ENCODE results near the gene GPR148. TPM values are rescaled to one million over a fixed set of nuclear protein-coding genes. Genes with fewer than 3 reads are reported as not detected.

GPR148 gene
- total and polyA plus RNA-seq, 4 donors, result not detected

DNA sequence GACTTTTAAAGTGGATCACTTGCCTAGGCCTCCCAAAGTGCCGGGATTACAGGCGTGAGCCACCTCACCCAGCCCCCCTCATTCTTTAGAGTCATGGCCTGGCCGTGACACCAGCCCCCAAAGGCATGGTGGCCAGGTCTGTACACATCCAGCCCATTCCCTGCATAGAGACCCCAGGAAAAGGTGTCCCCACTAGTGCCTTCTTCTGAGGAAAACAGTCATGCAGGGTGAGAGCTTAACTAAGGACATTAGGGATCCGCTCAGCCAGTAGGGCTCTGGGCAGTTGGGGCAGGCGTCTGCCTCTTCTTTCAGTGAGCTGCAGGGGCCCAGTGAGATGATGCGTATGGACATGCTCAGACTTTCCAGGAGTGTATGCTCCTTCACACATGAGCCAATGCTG lies 20.8 kb downstream of the GPR148 start:
- Histone ChIP-seq H3K4me1 (ENCODE audit: control insufficient read depth in 5 of 5, insufficient read depth in 5 of 5, low read length in 5 of 5) (peaks cover 0 to 3% (median 0%) of the 10 kb centered on the region in 5 donors), H3K36me3 (ENCODE audit: control insufficient read depth in 4 of 4, insufficient read depth in 4 of 4, low read length in 4 of 4) (no peaks in the 10 kb centered on the region), H3K4me3 (no peak overlapping the region), H3K27me3 (ENCODE audit: control insufficient read depth in 3 of 3, insufficient read depth in 3 of 3, low read length in 2 of 3) (peaks cover 0 to 7% (median 0%) of the 10 kb centered on the region in 3 donors), H3K9ac (ENCODE audit: insufficient read depth in 1 of 2, low read length in 2 of 2) (no peak overlapping the region), H3K27ac (ENCODE audit: low read depth in 1 of 2, low read length in 1 of 2) (no peak overlapping the region), H3K9me3 (ENCODE audit: control insufficient read depth in 4 of 4, insufficient read depth in 3 of 4, low read length in 3 of 4) (peaks cover 0 to 6% (median 0%) of the 10 kb centered on the region in 4 donors)
- TF ChIP-seq, protein P1, sequence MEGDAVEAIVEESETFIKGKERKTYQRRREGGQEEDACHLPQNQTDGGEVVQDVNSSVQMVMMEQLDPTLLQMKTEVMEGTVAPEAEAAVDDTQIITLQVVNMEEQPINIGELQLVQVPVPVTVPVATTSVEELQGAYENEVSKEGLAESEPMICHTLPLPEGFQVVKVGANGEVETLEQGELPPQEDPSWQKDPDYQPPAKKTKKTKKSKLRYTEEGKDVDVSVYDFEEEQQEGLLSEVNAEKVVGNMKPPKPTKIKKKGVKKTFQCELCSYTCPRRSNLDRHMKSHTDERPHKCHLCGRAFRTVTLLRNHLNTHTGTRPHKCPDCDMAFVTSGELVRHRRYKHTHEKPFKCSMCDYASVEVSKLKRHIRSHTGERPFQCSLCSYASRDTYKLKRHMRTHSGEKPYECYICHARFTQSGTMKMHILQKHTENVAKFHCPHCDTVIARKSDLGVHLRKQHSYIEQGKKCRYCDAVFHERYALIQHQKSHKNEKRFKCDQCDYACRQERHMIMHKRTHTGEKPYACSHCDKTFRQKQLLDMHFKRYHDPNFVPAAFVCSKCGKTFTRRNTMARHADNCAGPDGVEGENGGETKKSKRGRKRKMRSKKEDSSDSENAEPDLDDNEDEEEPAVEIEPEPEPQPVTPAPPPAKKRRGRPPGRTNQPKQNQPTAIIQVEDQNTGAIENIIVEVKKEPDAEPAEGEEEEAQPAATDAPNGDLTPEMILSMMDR (IDR thresholded peaks at IDR 0.05; ENCODE audit: control extremely low read depth, extremely low read depth), result no peak
- WGBS, 2 donors, result 79 to 90% methylated on average over 6 of the region's 6 CpGs
- ATAC-seq (ENCODE audit: insufficient read depth, low FRiP score) (no peak), DNase-seq (no peak)

DNA sequence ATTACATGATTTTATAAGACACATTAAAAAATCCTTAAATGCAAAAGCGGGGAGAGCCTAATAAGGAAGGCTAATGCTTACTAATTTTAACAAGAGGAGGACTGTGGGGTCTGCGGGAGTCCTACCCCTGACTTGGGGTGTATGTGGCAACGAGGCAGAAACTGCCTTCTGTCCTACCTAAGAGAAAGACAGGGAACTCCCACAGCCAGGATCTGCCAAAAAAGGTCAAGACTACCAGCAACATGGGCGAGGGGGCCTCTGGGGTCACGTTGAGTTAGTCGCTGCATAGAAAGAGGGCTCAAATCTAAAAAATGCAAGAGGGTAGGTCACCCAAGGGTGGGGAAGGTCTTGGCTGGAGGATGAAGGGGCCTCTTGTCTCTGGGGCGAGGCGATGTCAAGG lies 25.9 kb downstream of the GPR148 start:
- ATAC-seq (ENCODE audit: insufficient read depth, low FRiP score) (no peak), DNase-seq (no peak)
- 35 to 37% methylated on average over 8 of the region's 8 CpGs for WGBS, 2 donors
- H3K4me3 ChIP-seq, result no peak overlapping the region
- no peak overlapping the region for H3K27ac ChIP-seq (ENCODE audit: low read depth in 1 of 2, low read length in 1 of 2)
- no peaks in the 10 kb centered on the region for H3K36me3 ChIP-seq (ENCODE audit: control insufficient read depth in 4 of 4, insufficient read depth in 4 of 4, low read length in 4 of 4)
- peaks cover 0 to 7% (median 0%) of the 10 kb centered on the region in 4 donors for H3K9me3 ChIP-seq (ENCODE audit: control insufficient read depth in 4 of 4, insufficient read depth in 3 of 4, low read length in 3 of 4)
- TF ChIP-seq, protein P1 (IDR thresholded peaks at IDR 0.05; ENCODE audit: control extremely low read depth, extremely low read depth), result no peak
- H3K9ac ChIP-seq (ENCODE audit: insufficient read depth in 1 of 2, low read length in 2 of 2), result no peak overlapping the region
- peaks cover 11 to 37% (median 17%) of the 10 kb centered on the region in 3 donors for H3K27me3 ChIP-seq (ENCODE audit: control insufficient read depth in 3 of 3, insufficient read depth in 3 of 3, low read length in 2 of 3)
- H3K4me1 ChIP-seq (ENCODE audit: control insufficient read depth in 5 of 5, insufficient read depth in 5 of 5, low read length in 5 of 5), result peaks cover 0 to 3% (median 0%) of the 10 kb centered on the region in 5 donors

DNA sequence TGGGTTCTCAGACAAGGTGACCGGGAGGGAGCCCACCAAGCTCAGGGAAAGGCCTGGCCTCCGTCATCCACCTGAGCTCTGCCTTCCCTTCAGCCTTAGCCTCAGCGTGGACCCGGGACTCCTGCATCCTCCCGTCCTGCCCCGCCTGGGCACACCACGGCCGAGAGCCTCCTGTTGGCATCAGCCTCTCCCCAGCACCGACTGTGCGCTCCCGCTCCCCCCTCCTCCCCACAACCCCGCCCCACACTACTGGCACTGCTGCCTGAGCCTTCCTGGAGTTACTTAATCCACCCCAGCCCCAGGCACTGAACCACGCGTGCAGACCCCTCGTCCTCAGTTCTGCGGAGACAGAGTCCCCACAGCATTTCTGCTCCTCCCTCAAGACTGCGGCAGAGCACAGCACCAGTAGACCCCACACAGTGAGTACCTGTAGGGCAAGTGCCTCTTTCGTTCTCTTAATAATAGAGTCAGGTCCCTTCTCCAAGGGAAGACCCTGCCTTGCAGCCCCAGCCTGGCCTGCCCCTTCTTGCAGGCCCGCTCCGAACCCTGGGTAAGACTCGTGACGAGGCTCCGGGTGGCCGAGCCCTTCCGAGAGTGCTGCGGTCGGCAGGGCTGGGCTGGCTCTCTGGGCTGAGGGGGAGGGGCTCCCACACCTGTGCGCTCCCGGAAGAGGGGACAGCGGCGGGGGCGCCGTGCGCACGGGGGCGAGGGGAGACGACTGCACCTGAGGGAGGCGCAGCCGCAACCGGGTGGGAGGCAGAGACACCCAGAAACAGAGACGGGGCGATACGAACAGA lies 26.6 kb downstream of the GPR148 start, which contains the start of gene AMER3:
Gene AMER3, plus strand, starts transcription at position 285 of the 797 bp plus-strand sequence. CDS start 6,533 bp downstream, outside the sequence.
- H3K36me3 ChIP-seq (ENCODE audit: control insufficient read depth in 4 of 4, insufficient read depth in 4 of 4, low read length in 4 of 4), result no peaks in the 10 kb centered on the region
- DNase-seq, result peak in 1 of 3 donors; percentile 13
- peak within 1 kb of the TSS; percentile 1 for H3K4me3 ChIP-seq
- no peak for ATAC-seq (ENCODE audit: insufficient read depth, low FRiP score)
- no peak within 1 kb of the TSS for H3K27ac ChIP-seq (ENCODE audit: low read depth in 1 of 2, low read length in 1 of 2)
- H3K9me3 ChIP-seq (ENCODE audit: control insufficient read depth in 4 of 4, insufficient read depth in 3 of 4, low read length in 3 of 4), result peaks cover 0 to 7% (median 0%) of the 10 kb centered on the region in 4 donors
- peaks cover 0 to 3% (median 0%) of the 10 kb centered on the region in 5 donors for H3K4me1 ChIP-seq (ENCODE audit: control insufficient read depth in 5 of 5, insufficient read depth in 5 of 5, low read length in 5 of 5)
- TF ChIP-seq, protein P1 (IDR thresholded peaks at IDR 0.05; ENCODE audit: control extremely low read depth, extremely low read depth), result no peak
- peaks cover 11 to 37% (median 21%) of the 10 kb centered on the region in 3 donors for H3K27me3 ChIP-seq (ENCODE audit: control insufficient read depth in 3 of 3, insufficient read depth in 3 of 3, low read length in 2 of 3)
- no peak within 1 kb of the TSS for H3K9ac ChIP-seq (ENCODE audit: insufficient read depth in 1 of 2, low read length in 2 of 2)
- WGBS, 2 donors, result 3 to 4% methylated on average over 43 of the region's 43 CpGs
